Caco-2 (cell line): ENCODE measurements around the gene CD1E. TPM values are rescaled to one million over a fixed set of nuclear protein-coding genes. Genes with fewer than 3 reads are reported as not detected.

ENCODE experiments used
- BruUV-seq: library from RNA; stranded (reverse); fragments of 400-500 nt; replicated peaks from 2 replicates; lab custom pipeline; 2021; lab: Mats Ljungman, UMichigan
- CTCF ChIA-PET: fragments of 300-600 bp; sonication (Branson Sonifier 250); formaldehyde crosslinking; loops from one replicate; lab custom pipeline; 2022; ENCODE audit warnings: antibody characterized with exemption; lab: Charles Lee
- POLR2A ChIA-PET: fragments of 300-600 bp; sonication (Branson Sonifier 250); formaldehyde crosslinking; loops from one replicate; lab custom pipeline; 2022; ENCODE audit warnings: antibody characterized with exemption; lab: Charles Lee
- DNase-seq, 2 experiments: peaks; one replicate each; pipeline versions ENCODE4 v3.0.0 to v3.0.0-alpha.2; 2020 to 2022
- H3K27me3 ChIP-seq: replicated peaks from 2 replicates; pipeline ENCODE4 v1.6.0; 2011; ENCODE audit warnings: low read length; ENCODE audit not compliant: control insufficient read depth, insufficient read depth
- H3K36me3 ChIP-seq: 2 replicates; pipeline ENCODE4 v1.5.1; 2011; ENCODE audit warnings: low read length; ENCODE audit not compliant: control insufficient read depth, insufficient read depth
- H3K4me1 ChIP-seq: fragments of 250-450 bp; sonication (Bioruptor Pico); 2 replicates; pipeline ENCODE4 v1.5.1; 2020; ENCODE audit warnings: mild to moderate bottlenecking
- H3K4me3 ChIP-seq: 2 replicates; pipeline ENCODE4 v1.5.1; 2011; ENCODE audit warnings: low read depth, mild to moderate bottlenecking, control low read depth, low read length
- H3K9me3 ChIP-seq: fragments of 250-450 bp; sonication (Bioruptor Pico); 2 replicates; pipeline ENCODE4 v1.5.1; 2020; ENCODE audit warnings: mild to moderate bottlenecking, moderate library complexity
- H3K27ac Mint-ChIP-seq: one replicate; pipeline ENCODE4 v1.8.0; 2022; ENCODE audit warnings: mixed read lengths; ENCODE audit not compliant: unreplicated experiment
- H3K27me3 Mint-ChIP-seq: one replicate; pipeline ENCODE4 v1.8.0; 2022; ENCODE audit warnings: mixed read lengths; ENCODE audit not compliant: insufficient read depth, unreplicated experiment
- H3K36me3 Mint-ChIP-seq: one replicate; pipeline ENCODE4 v1.8.0; 2022; ENCODE audit warnings: mild to moderate bottlenecking, mixed read lengths; ENCODE audit not compliant: insufficient read depth, unreplicated experiment
- H3K4me1 Mint-ChIP-seq: one replicate; pipeline ENCODE4 v1.8.0; 2022; ENCODE audit warnings: low read depth, mixed read lengths; ENCODE audit not compliant: unreplicated experiment
- H3K4me3 Mint-ChIP-seq: one replicate; pipeline ENCODE4 v1.8.0; 2022; ENCODE audit warnings: mild to moderate bottlenecking, moderate library complexity, mixed read lengths; ENCODE audit not compliant: unreplicated experiment
- H3K9me3 Mint-ChIP-seq: one replicate; pipeline ENCODE4 v1.8.0; 2022; ENCODE audit warnings: mixed read lengths; ENCODE audit not compliant: unreplicated experiment
- CTCF ChIP-seq, 2 experiments: fragments of 200-600 bp in 1 of 2; IDR thresholded peaks; 1 replicate in 1 of 2; 2 replicates in 1 of 2; pipeline versions ENCODE4 v1.5.1 to v1.8.0; 2011 to 2022; ENCODE audit warnings: antibody characterized with exemption in 1 of 2, control low read depth in 1 of 2, inconsistent platforms in 1 of 2, low read depth in 1 of 2, low read length in 1 of 2, mild to moderate bottlenecking in 1 of 2, moderate library complexity in 1 of 2; ENCODE audit not compliant: insufficient read depth in 1 of 2, severe bottlenecking in 1 of 2, unreplicated experiment in 1 of 2
- intact Hi-C: fragments of 100-400 bp; cut with micrococcal nuclease; formaldehyde crosslinking; loops from one replicate; pipeline ENCODE4 v1.10.0; 2022; ENCODE audit not compliant: unreplicated experiment
- total RNA-seq: library from RNA; stranded (reverse); gene quantifications from 2 replicates; pipeline ENCODE4 v1.2.3, GENCODE V29; 2022

CD1E gene
- total RNA-seq, 1 experiment from 2014 or later, result not detected

GRCh38 chr1:158330391-158331105 lies 23.1 kb upstream of the CD1E start:
- no peak for TF ChIP-seq CTCF (IDR thresholded peaks at IDR 0.05; ENCODE audit: insufficient read depth in 1 of 2, low read depth in 1 of 2, low read length in 1 of 2, severe bottlenecking in 1 of 2, unreplicated experiment in 1 of 2)
- H3K27me3 ChIP-seq, result no peaks in the 10 kb centered on the region
- CTCF ChIA-PET, result interaction anchor here (0.6 to 1.7 kb wide), 2 partner anchors 127 to 169 kb away, joined by 4 to 16 read pairs; no protein-coding TSS in a partner anchor

GRCh38 chr1:158331106-158331425 lies 22.6 kb upstream of the CD1E start:
- no peaks in the 10 kb centered on the region for H3K36me3 Mint-ChIP-seq

More at GRCh38 chr1:158330391-158331105, 23.1 kb upstream of the CD1E start:
- no peaks in the 10 kb centered on the region for H3K36me3 ChIP-seq
- intact Hi-C loops, result no loop called here
- no peak for DNase-seq
- no TSS peak for BruUV-seq
- H3K9me3 ChIP-seq, result no peaks in the 10 kb centered on the region
- no peak overlapping the region for H3K4me3 Mint-ChIP-seq
- H3K27me3 Mint-ChIP-seq, result peaks cover 2% of the 10 kb centered on the region
- H3K4me1 ChIP-seq, result no peaks in the 10 kb centered on the region
- no peaks in the 10 kb centered on the region for H3K4me1 Mint-ChIP-seq
- POLR2A ChIA-PET, result no interaction called here
- no peaks in the 10 kb centered on the region for H3K9me3 Mint-ChIP-seq
- no peak overlapping the region for H3K4me3 ChIP-seq
- no peaks in the 10 kb centered on the region for H3K36me3 Mint-ChIP-seq
- no peak overlapping the region for H3K27ac Mint-ChIP-seq

GRCh38 chr1:158331481-158332150 lies 22.1 kb upstream of the CD1E start, which contains the start of gene CD1B:
Gene CD1B (minus strand): TSS chr1:158331531. CDS start chr1:158331423, 108 bp downstream.
- ChIA-PET CTCF (no interaction called here), POLR2A (no interaction called here)
- Histone ChIP-seq H3K9me3 (no peaks in the 10 kb centered on the region), H3K4me3 (no peak within 1 kb of the TSS), H3K4me1 (no peaks in the 10 kb centered on the region), H3K36me3 (no peaks in the 10 kb centered on the region), H3K27me3 (no peaks in the 10 kb centered on the region)
- Mint-ChIP-seq H3K4me3 (no peak within 1 kb of the TSS), H3K4me1 (no peaks in the 10 kb centered on the region), H3K27ac (no peak within 1 kb of the TSS), H3K36me3 (no peaks in the 10 kb centered on the region), H3K27me3 (peaks cover 2% of the 10 kb centered on the region), H3K9me3 (no peaks in the 10 kb centered on the region)
- BruUV-seq, result no TSS peak
- intact Hi-C loops, result no loop called here
- DNase-seq, result no peak
- TF ChIP-seq CTCF (IDR thresholded peaks at IDR 0.05; ENCODE audit: insufficient read depth in 1 of 2, low read depth in 1 of 2, low read length in 1 of 2, severe bottlenecking in 1 of 2, unreplicated experiment in 1 of 2), result no peak

More at GRCh38 chr1:158331106-158331425, 22.6 kb upstream of the CD1E start:
- Mint-ChIP-seq H3K4me1 (no peaks in the 10 kb centered on the region), H3K9me3 (no peaks in the 10 kb centered on the region), H3K4me3 (no peak overlapping the region), H3K27ac (no peak overlapping the region), H3K27me3 (peaks cover 2% of the 10 kb centered on the region)
- no peak for DNase-seq
- CTCF ChIA-PET, result interaction anchor here (0.6 kb wide), 1 partner anchor 169 kb away, joined by 4 read pairs; no protein-coding TSS in a partner anchor
- no peaks in the 10 kb centered on the region for H3K9me3 ChIP-seq
- no peaks in the 10 kb centered on the region for H3K4me1 ChIP-seq
- no peaks in the 10 kb centered on the region for H3K36me3 ChIP-seq
- no peak for TF ChIP-seq CTCF (IDR thresholded peaks at IDR 0.05; ENCODE audit: insufficient read depth in 1 of 2, low read depth in 1 of 2, low read length in 1 of 2, severe bottlenecking in 1 of 2, unreplicated experiment in 1 of 2)
- H3K4me3 ChIP-seq, result no peak overlapping the region
- BruUV-seq, result no TSS peak
- intact Hi-C loops, result no loop called here
- POLR2A ChIA-PET, result no interaction called here
- no peaks in the 10 kb centered on the region for H3K27me3 ChIP-seq
